MM.1S (cell line): ENCODE data around the gene PTCD2.

Source experiments
- DNase-seq: peaks from one replicate; pipeline ENCODE4 v3.0.0-alpha.2; 2015
- H2AFZ ChIP-seq: fragments of 300-600 bp; sonication (generic); 2 replicates; pipeline ENCODE4 v1.6.0; 2016; ENCODE audit warnings: antibody characterized with exemption, low read length
- H3F3A ChIP-seq: fragments of 300-600 bp; sonication (generic); 2 replicates; pipeline ENCODE4 v1.6.1; 2016; ENCODE audit warnings: mild to moderate bottlenecking, antibody characterized with exemption, low read length, moderate library complexity, mixed read lengths; ENCODE audit not compliant: insufficient read depth
- H3K27ac ChIP-seq: fragments of 300-600 bp; sonication (generic); 2 replicates; pipeline ENCODE4 v1.5.1; 2016; ENCODE audit warnings: mild to moderate bottlenecking, low read length
- H3K27me3 ChIP-seq: fragments of 300-600 bp; sonication (generic); replicated peaks from 2 replicates; pipeline ENCODE4 v1.6.0; 2016; ENCODE audit warnings: low read length; ENCODE audit not compliant: insufficient read depth
- H3K36me3 ChIP-seq: fragments of 300-600 bp; sonication (generic); replicated peaks from 2 replicates; pipeline ENCODE4 v1.6.1; 2016; ENCODE audit warnings: mild to moderate bottlenecking, low read length, mixed read lengths; ENCODE audit not compliant: insufficient read depth
- H3K4me1 ChIP-seq: fragments of 300-600 bp; sonication (generic); 2 replicates; pipeline ENCODE4 v1.6.1; 2016; ENCODE audit warnings: low read length, mixed read lengths
- H3K4me2 ChIP-seq: fragments of 300-600 bp; sonication (generic); 2 replicates; pipeline ENCODE4 v1.6.0; 2016; ENCODE audit warnings: low read depth, low read length
- H3K4me3 ChIP-seq: fragments of 300-600 bp; sonication (generic); 2 replicates; pipeline ENCODE4 v1.5.1; 2016; ENCODE audit warnings: low read length, mixed read lengths
- H3K79me2 ChIP-seq: fragments of 300-600 bp; sonication (generic); 2 replicates; pipeline ENCODE4 v1.6.1; 2016; ENCODE audit warnings: mixed run types, low read length, mixed read lengths
- H3K9ac ChIP-seq: fragments of 300-600 bp; sonication (generic); 2 replicates; pipeline ENCODE4 v1.6.1; 2016; ENCODE audit warnings: low read length, mixed read lengths
- H3K9me2 ChIP-seq: fragments of 300-600 bp; sonication (generic); replicated peaks from 2 replicates; pipeline ENCODE4 v1.6.1; 2016; ENCODE audit warnings: mild to moderate bottlenecking, low read length, mixed read lengths; ENCODE audit not compliant: insufficient read depth
- H3K9me3 ChIP-seq: fragments of 300-600 bp; sonication (generic); replicated peaks from 2 replicates; pipeline ENCODE4 v1.6.1; 2016; ENCODE audit warnings: mild to moderate bottlenecking, low read length, mixed read lengths; ENCODE audit not compliant: insufficient read depth
- H4K20me1 ChIP-seq: fragments of 300-600 bp; sonication (generic); 2 replicates; pipeline ENCODE4 v1.6.1; 2016; ENCODE audit warnings: mild to moderate bottlenecking, low read length, moderate library complexity, mixed read lengths; ENCODE audit not compliant: insufficient read depth
- CTCF ChIP-seq: fragments of 300-600 bp; sonication (generic); IDR thresholded peaks from 2 replicates; pipeline ENCODE4 v1.5.1; 2016; ENCODE audit warnings: antibody characterized with exemption, low read length, mixed read lengths
- EZH2 ChIP-seq: fragments of 300-600 bp; sonication (generic); optimal IDR thresholded peaks from 2 replicates; pipeline ENCODE3; 2017; ENCODE audit warnings: low read depth, mild to moderate bottlenecking, antibody characterized with exemption, low read length, mixed read lengths
- EZH2phosphoT487 ChIP-seq: fragments of 300-600 bp; sonication (generic); IDR thresholded peaks from 2 replicates; pipeline ENCODE4 v1.6.1; 2018; ENCODE audit warnings: antibody characterized with exemption, low read length

PTCD2 gene

GRCh38 chr5:72356361-72356760, 36.2 kb downstream of the PTCD2 start:
- H3F3A ChIP-seq: no peaks in the 10 kb centered on the region
- no peaks in the 10 kb centered on the region for H3K79me2 ChIP-seq
- H3K27ac ChIP-seq: no peak overlapping the region
- H3K4me2 ChIP-seq: no peak overlapping the region
- no peak overlapping the region for H2AFZ ChIP-seq
- DNase-seq: no peak
- H3K36me3 ChIP-seq: no peaks in the 10 kb centered on the region
- H4K20me1 ChIP-seq: no peaks in the 10 kb centered on the region
- no peaks in the 10 kb centered on the region for H3K27me3 ChIP-seq
- H3K9ac ChIP-seq: no peak overlapping the region
- H3K9me2 ChIP-seq: no peaks in the 10 kb centered on the region
- no peak for TF ChIP-seq EZH2
- no peaks in the 10 kb centered on the region for H3K4me1 ChIP-seq
- H3K9me3 ChIP-seq: no peaks in the 10 kb centered on the region
- no peak overlapping the region for H3K4me3 ChIP-seq

- no peaks in the 10 kb centered on the region for H3K27me3 ChIP-seq
- H3K9me2 ChIP-seq: no peaks in the 10 kb centered on the region
- no peak overlapping the region for H3K4me2 ChIP-seq
- H3K4me1 ChIP-seq: no peaks in the 10 kb centered on the region
- DNase-seq: no peak
- H3K79me2 ChIP-seq: no peaks in the 10 kb centered on the region
- H3K36me3 ChIP-seq: no peaks in the 10 kb centered on the region
- TF ChIP-seq EZH2phosphoT487: no peak
- no peak for TF ChIP-seq EZH2
- TF ChIP-seq CTCF: no peak
- no peak overlapping the region for H2AFZ ChIP-seq
- H4K20me1 ChIP-seq: no peaks in the 10 kb centered on the region
- no peak overlapping the region for H3K27ac ChIP-seq
- H3F3A ChIP-seq: no peaks in the 10 kb centered on the region
- H3K4me3 ChIP-seq: no peak overlapping the region
- H3K9ac ChIP-seq: no peak overlapping the region
- no peaks in the 10 kb centered on the region for H3K9me3 ChIP-seq
Measured at GRCh38 chr5:72358925-72359324, 38.8 kb downstream of the PTCD2 start.

- Histone ChIP-seq H3K27me3 (no peaks in the 10 kb centered on the region), H3K9me2 (no peaks in the 10 kb centered on the region), H2AFZ (no peak overlapping the region), H3K4me1 (no peaks in the 10 kb centered on the region), H3K79me2 (no peaks in the 10 kb centered on the region), H3K36me3 (no peaks in the 10 kb centered on the region), H3F3A (no peaks in the 10 kb centered on the region), H3K9ac (no peak overlapping the region), H3K9me3 (no peaks in the 10 kb centered on the region), H3K27ac (no peak overlapping the region), H3K4me3 (no peak overlapping the region), H4K20me1 (no peaks in the 10 kb centered on the region), H3K4me2 (no peak overlapping the region)
- no peak for TF ChIP-seq CTCF
- TF ChIP-seq EZH2phosphoT487: no peak
- TF ChIP-seq EZH2: no peak
- no peak for DNase-seq
Measured at GRCh38 chr5:72359886-72360285, 39.7 kb downstream of the PTCD2 start.

GRCh38 chr5:72363166-72363802, 43.1 kb downstream of the PTCD2 start:
- H3K9ac ChIP-seq: no peak overlapping the region
- H3K4me2 ChIP-seq: no peak overlapping the region
- H3K36me3 ChIP-seq: no peaks in the 10 kb centered on the region
- no peaks in the 10 kb centered on the region for H3K27me3 ChIP-seq
- no peak overlapping the region for H3K4me3 ChIP-seq
- H3K4me1 ChIP-seq: no peaks in the 10 kb centered on the region
- no peak overlapping the region for H3K27ac ChIP-seq
- no peaks in the 10 kb centered on the region for H3K9me2 ChIP-seq
- H4K20me1 ChIP-seq: no peaks in the 10 kb centered on the region
- no peaks in the 10 kb centered on the region for H3K79me2 ChIP-seq
- H3F3A ChIP-seq: no peaks in the 10 kb centered on the region
- no peak overlapping the region for H2AFZ ChIP-seq
- no peak for DNase-seq
- TF ChIP-seq CTCF (no peak), EZH2phosphoT487 (no peak), EZH2 (no peak)
- no peaks in the 10 kb centered on the region for H3K9me3 ChIP-seq
